ENCODE measurements around the gene JTB.
A peak's percentile ranks its signal among the peaks of the same experiment; 100 is the strongest.
"Not testable (repeated sequence)": the region's sequence is repeated elsewhere in the genome, so short reads cannot be mapped to it uniquely, and the experiment has no call there.

The JTB gene

DNA sequence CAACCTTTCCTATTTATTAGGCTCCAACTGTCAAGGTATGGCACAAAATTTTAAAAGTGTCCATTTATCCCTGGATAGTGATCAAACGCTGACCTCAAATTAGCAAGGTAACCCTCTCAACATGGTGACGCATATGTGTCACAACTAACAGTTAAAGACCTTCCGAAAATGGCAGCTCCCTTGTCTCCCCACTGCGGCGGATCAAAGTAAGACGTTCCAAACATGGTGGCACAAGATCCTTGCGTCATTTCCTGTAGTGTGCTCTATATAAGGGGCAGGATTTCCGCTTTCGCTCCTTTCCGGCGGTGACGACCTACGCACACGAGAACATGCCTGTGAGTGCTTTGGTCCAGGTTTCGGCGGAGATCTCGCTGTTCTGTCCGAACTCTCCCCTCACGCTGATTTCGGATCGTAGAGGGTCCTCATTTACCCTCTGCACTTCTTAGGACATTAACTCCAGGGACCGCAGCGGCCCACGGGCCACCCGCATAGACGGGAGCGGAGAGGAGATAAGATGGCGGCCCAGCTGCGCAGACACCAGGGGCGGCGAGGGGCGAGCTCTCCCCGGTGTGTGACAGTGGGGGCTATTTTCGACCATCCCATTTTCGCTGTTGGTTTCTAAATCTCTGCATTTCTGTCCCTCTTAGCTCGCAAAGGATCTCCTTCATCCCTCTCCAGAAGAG is 13.1 kb upstream of the JTB start, which contains the start of gene RPS27:
TSS of gene RPS27 (plus strand) at position 295 of the 683 bp plus-strand sequence. CDS start at position 330, 35 bp downstream.
- peaks cover 0 to 5% of the 10 kb centered on the region in 2 donors for H3K27me3 Mint-ChIP-seq
- peak within 1 kb of the TSS; percentile 88 to 97 for H3K4me3 Mint-ChIP-seq
- ATAC-seq (replicated peaks) = peak; percentile 89
- DNase-seq = peak; percentile 86 to 89 (median 86)
- H3K9me3 Mint-ChIP-seq = no peaks in the 10 kb centered on the region
- peaks cover 34 to 36% of the 10 kb centered on the region in 2 donors for H3K4me1 Mint-ChIP-seq (ENCODE audit: low read depth in 2 of 2)
- H3K27ac Mint-ChIP-seq = peak within 1 kb of the TSS; percentile 96 to 100
- peaks cover 54% of the 10 kb centered on the region for H3K36me3 Mint-ChIP-seq (ENCODE audit: insufficient read depth)

DNA sequence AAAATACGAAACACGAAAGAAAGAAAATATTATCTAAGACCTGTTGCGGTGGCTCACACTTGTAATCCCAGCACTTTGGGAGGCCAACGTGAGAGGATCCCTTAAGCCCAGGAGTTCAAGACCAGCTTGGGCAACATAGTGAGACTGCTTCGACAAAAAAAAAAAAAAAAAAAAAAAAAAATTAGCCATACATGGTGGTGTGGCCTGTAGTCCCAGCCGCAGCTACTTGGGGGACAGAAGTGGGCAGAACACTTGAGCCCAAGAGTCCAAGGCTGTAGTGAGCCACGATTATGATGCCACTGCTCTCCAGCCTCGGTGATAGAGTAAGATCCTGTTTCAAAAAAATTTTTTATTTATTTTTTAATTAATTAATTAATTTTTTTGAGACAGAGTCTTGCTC is 10.1 kb upstream of the JTB start:
- peaks cover 9 to 14% of the 10 kb centered on the region in 2 donors for H3K27me3 Mint-ChIP-seq
- H3K27ac Mint-ChIP-seq = no peak overlapping the region
- H3K9me3 Mint-ChIP-seq = no peaks in the 10 kb centered on the region
- H3K36me3 Mint-ChIP-seq (ENCODE audit: insufficient read depth) = peaks cover 24% of the 10 kb centered on the region
- DNase-seq (no peak), ATAC-seq (replicated peaks) (no peak)
- H3K4me1 Mint-ChIP-seq (ENCODE audit: low read depth in 2 of 2) = peaks cover 28 to 32% of the 10 kb centered on the region in 2 donors
- H3K4me3 Mint-ChIP-seq = no peak overlapping the region

DNA sequence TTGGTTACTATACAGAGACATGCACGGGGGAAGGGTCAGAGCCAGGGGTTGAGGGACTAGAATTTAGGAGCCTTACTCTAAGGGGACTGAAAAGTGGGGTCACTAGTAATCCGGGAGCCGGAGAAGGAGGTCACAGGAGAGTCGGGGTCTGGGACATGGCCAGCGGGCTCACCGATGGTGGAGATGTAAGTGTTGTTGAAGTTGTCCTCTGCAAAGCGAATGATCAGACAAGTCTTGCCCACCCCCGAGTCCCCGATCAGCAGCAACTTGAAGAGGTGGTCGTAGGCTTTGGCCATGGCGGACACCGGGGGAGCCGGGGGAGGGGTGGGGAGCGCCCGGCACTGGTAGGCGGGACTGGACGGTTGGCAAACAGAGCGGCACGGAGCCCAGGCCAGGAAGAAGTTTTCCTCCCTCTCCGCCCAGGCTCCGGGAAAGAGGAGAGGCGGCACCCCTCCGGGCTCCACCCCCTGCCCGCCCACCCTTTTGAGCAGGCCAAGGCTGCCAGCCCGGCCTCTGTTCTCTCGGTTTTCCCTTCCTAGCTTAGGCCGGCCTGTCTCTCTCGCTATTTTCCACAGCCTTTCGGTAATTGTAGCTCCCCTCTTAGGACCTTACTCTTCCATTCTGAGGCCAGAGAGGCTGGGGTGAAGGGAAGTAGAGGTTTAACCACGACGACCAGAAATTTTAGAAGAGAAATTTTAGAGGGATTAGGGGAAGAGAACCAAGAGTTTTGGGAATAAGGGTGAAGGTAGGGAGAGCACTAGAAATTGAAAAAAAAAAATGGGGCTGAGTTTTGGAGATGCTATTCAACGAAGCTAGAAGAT is 8.7 kb upstream of the JTB start, which contains the start of gene RAB13:
TSS of gene RAB13 (minus strand) at position 399 of the 821 bp plus-strand sequence. CDS start at position 296, 103 bp downstream.
- DNase-seq = no peak
- no peak for ATAC-seq (replicated peaks)
- H3K27ac Mint-ChIP-seq = peak within 1 kb of the TSS; percentile 52 to 74
- H3K9me3 Mint-ChIP-seq = no peaks in the 10 kb centered on the region
- peaks cover 9 to 14% of the 10 kb centered on the region in 2 donors for H3K27me3 Mint-ChIP-seq
- H3K36me3 Mint-ChIP-seq (ENCODE audit: insufficient read depth) = peaks cover 9% of the 10 kb centered on the region
- H3K4me1 Mint-ChIP-seq (ENCODE audit: low read depth in 2 of 2) = peaks cover 16 to 19% of the 10 kb centered on the region in 2 donors
- H3K4me3 Mint-ChIP-seq = peak within 1 kb of the TSS; percentile 23 to 44

DNA sequence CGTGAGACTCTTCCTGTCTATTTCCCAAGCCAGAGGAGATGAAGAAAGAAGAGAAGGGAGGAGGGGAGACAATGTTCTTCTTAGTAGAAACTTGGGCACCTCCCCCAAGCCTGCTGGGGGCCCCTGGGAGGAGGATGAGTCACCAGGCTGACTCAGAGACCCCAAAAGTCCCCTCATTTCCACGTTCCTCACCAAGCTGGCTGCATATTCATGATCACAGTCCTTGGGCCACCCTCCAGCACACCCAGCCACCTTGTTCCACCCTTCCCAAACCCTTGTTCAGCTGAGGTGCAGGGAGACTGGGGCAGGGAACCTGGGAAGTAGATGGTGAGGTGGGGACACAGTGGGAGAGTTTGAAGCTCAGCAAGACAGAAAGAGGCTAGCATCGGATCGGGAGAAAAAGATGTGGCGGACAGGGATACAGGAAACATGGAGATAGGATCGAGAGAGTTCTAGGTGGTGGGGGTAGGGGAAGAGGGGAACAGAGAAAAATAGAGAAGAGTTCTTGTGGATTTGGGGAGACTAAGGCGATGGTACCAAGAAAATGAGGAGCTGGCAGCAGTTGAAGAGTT is 8.0 kb upstream of the JTB start:
- Mint-ChIP-seq H3K4me3 (no peak overlapping the region), H3K27me3 (peaks cover 9 to 14% of the 10 kb centered on the region in 2 donors), H3K36me3 (ENCODE audit: insufficient read depth) (peaks cover 2% of the 10 kb centered on the region), H3K27ac (no peak overlapping the region), H3K9me3 (no peaks in the 10 kb centered on the region), H3K4me1 (ENCODE audit: low read depth in 2 of 2) (peaks cover 12 to 16% of the 10 kb centered on the region in 2 donors)
- ATAC-seq (replicated peaks) = no peak
- no peak for DNase-seq

DNA sequence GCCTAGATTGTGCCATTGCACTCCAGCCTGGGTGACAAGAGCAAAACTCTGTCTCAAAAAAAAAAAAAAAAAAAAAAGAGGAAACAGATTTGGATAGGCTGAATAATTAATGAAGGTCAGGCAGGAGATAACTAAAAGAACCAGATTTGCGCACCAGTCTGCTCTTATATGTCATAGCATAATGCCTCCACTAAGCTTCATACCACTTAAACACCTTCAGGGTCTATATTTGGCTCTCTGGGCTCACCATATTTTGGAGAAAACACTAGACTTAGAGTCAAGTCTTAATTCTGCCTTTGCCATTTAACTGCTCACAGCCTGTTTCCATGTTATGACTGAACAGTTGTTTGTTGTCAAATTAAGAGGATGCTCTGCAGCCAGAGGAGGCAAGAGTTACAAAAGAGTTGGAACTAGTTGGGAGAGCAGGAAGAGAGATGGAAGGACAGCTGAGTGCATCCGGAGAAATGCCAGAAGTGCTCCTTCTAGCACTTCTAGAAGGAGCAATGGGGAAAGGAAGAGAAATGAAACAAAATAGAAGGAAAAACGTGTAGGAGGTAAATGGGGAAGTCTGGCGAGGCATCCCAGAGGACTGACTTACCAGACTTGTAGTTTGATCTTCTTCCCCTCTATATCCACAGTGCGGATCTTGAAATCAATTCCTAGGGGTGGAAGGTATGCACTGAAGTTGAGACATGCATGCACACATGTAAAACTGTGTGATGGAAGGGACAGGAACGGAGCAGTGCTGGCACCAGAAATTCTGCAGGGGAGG is 6.8 kb upstream of the JTB start:
- DNase-seq (no peak), ATAC-seq (replicated peaks) (no peak)
- Mint-ChIP-seq H3K9me3 (no peaks in the 10 kb centered on the region), H3K27me3 (peaks cover 9 to 14% of the 10 kb centered on the region in 2 donors), H3K36me3 (ENCODE audit: insufficient read depth) (no peaks in the 10 kb centered on the region), H3K27ac (no peak overlapping the region), H3K4me1 (ENCODE audit: low read depth in 2 of 2) (peaks cover 6 to 8% of the 10 kb centered on the region in 2 donors), H3K4me3 (no peak overlapping the region)

DNA sequence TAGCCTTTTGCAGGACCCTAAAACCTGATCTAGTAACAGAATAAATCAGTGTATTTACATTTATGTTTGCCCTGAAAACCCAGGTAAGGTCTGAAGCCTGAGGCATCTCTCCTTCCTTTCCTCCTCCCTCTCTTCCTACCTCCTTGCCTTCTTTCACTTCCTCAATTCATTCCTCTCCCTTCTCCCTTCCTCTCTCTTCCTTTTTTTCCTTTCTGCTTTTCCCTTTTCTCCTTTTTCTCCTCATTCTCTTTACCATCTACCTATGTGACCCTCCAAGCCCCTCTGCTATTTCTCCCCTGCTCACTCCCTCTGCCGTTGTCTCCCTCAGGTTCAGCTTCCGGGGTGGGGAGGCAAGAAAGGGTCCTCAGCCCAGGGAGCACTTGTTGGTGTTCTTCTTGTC is 4.3 kb upstream of the JTB start:
- H3K36me3 Mint-ChIP-seq (ENCODE audit: insufficient read depth); H3K9me3 Mint-ChIP-seq; DNase-seq; H3K4me3 Mint-ChIP-seq; H3K27ac Mint-ChIP-seq; ATAC-seq (replicated peaks): not testable (repeated sequence)
- peaks cover 9 to 14% of the 10 kb centered on the region in 2 donors for H3K27me3 Mint-ChIP-seq
- H3K4me1 Mint-ChIP-seq (ENCODE audit: low read depth in 2 of 2) = peaks cover 8 to 19% of the 10 kb centered on the region in 2 donors

DNA sequence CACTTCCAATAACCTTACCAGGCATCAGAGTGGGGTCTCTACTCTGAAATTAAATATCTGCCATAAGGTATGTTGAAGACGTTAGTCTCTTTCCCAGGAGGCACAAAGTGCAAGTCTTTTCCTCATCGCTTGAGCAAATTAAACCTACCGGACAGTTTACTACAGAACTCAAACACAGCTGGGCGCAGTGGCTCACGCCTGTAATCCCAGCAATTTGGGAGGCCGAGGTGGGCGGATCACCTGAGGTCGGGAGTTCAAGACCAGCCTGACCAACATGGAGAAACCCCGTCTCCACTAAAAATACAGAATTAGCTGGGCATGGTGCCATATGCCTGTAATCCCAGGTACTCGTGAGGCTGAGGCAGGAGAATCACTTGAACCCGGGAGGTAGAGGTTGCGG is 1.6 kb upstream of the JTB start:
- Mint-ChIP-seq H3K4me1 (ENCODE audit: low read depth in 2 of 2) (peaks cover 23 to 30% of the 10 kb centered on the region in 2 donors), H3K27ac (peak overlapping the region; percentile 17 to 89), H3K36me3 (ENCODE audit: insufficient read depth) (peaks cover 30% of the 10 kb centered on the region), H3K4me3 (peak overlapping the region; percentile 93 to 95)
- H3K27me3 Mint-ChIP-seq; DNase-seq; H3K9me3 Mint-ChIP-seq; ATAC-seq (replicated peaks): not testable (repeated sequence)

DNA sequence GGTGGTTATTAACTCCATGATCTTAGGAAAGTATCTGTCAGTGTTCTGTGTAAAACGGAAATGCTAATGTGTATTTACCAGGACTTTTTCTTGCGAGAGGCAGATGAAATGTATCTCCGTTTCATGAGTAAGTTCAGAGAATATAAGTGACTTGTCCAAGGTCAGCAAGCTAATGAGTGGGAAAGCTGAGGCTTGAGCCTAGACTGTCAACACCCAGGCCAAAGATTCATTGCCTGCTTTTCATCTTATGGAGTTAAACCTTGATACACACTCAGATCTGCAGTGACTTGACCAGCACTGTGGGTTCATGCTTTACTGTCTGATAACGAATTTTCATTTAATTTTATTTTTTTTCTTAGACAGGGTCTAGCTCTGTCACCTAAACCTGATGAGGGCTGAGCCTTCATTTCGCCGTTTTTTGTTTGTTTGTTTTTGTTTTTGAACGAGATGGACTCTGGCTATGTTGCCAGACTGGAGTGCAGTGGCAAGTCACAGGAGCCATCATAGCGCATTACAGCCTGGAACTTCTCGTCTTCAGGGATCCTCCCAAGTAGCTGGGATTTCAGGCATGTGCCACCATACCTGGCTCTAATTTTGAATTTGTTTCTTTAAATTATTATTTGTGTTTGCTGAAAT is 918 bp upstream of the JTB start:
- Mint-ChIP-seq H3K4me3 (peak overlapping the region; percentile 93 to 95), H3K4me1 (ENCODE audit: low read depth in 2 of 2) (peaks cover 23 to 30% of the 10 kb centered on the region in 2 donors), H3K27ac (peak overlapping the region; percentile 89 to 94), H3K27me3 (no peaks in the 10 kb centered on the region), H3K36me3 (ENCODE audit: insufficient read depth) (peaks cover 35% of the 10 kb centered on the region), H3K9me3 (no peaks in the 10 kb centered on the region)
- ATAC-seq (replicated peaks) (no peak), DNase-seq (no peak)

DNA sequence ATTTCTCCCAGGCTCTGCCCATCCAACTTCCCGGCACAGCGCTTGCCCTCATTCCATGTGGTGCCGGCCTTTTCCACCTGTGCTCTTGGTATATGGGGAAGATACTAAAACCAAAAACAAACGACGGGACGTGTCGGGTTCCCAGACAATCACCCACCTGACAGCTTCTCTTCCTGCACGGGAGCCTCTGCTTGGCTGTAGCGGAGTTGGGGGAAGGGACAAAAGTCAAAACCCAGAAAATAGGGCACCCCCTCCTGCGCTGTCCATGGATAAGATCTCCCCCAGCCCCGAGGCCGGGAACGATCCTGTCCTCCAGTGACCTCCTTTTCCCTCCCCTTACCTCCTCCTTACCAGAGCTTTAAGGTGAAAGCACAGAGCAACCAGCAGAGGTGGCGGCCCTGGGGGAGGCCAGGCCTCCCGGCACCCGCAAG is 640 bp downstream of the JTB start:
- Mint-ChIP-seq H3K36me3 (ENCODE audit: insufficient read depth) (peaks cover 35% of the 10 kb centered on the region), H3K27ac (peak overlapping the region; percentile 89 to 94), H3K4me3 (peak overlapping the region; percentile 93 to 95), H3K9me3 (no peaks in the 10 kb centered on the region), H3K4me1 (ENCODE audit: low read depth in 2 of 2) (peaks cover 23 to 34% of the 10 kb centered on the region in 2 donors), H3K27me3 (no peaks in the 10 kb centered on the region)
- DNase-seq (no peak), ATAC-seq (replicated peaks) (no peak)

DNA sequence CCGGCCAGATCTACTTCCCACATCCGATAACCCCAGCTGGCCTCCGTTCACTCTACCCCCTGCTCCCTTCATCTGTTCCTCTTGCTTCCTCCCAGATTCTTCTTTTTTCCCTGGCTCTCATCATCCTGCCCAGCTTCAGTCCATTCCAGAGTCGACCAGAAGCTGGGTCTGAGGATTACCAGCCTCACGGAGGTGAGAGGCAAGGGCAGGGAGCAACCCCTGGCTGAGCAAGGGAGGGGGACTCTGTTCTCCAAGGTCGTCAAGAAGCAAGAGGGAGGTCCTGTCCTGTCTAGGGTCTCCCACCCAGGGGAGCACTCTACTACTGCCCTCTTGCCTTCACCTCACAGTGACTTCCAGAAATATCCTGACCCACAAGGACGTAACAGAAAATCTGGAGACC is 3.9 kb downstream of the JTB start:
- Mint-ChIP-seq H3K4me1 (ENCODE audit: low read depth in 2 of 2) (peaks cover 25 to 28% of the 10 kb centered on the region in 2 donors), H3K36me3 (ENCODE audit: insufficient read depth) (peaks cover 35% of the 10 kb centered on the region), H3K4me3 (no peak overlapping the region), H3K9me3 (no peaks in the 10 kb centered on the region), H3K27ac (no peak overlapping the region), H3K27me3 (no peaks in the 10 kb centered on the region)
- no peak for ATAC-seq (replicated peaks)
- no peak for DNase-seq

DNA sequence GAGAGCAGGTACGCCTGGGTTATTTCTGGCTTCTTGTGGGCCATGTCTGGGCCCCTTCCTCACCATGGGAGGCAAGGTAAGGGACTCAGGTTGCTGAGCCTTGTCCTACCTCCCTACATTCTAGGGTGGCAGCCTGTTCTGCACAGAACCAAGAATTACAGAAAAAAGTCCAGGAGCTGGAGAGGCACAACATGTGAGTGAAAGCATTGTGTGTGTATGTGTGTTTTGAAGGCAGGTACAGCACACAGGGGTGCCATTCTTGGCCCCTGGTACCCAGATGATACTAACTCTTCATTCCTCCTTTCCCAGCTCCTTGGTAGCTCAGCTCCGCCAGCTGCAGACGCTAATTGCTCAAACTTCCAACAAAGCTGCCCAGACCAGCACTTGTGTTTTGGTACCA is 4.4 kb downstream of the JTB start:
- Mint-ChIP-seq H3K4me1 (ENCODE audit: low read depth in 2 of 2) (peaks cover 24% of the 10 kb centered on the region in 2 donors), H3K27me3 (no peaks in the 10 kb centered on the region), H3K27ac (peak overlapping the region in 1 of 2 donors; percentile 46), H3K4me3 (no peak overlapping the region), H3K9me3 (no peaks in the 10 kb centered on the region), H3K36me3 (ENCODE audit: insufficient read depth) (peaks cover 35% of the 10 kb centered on the region)
- ATAC-seq (replicated peaks) (no peak), DNase-seq (no peak)

DNA sequence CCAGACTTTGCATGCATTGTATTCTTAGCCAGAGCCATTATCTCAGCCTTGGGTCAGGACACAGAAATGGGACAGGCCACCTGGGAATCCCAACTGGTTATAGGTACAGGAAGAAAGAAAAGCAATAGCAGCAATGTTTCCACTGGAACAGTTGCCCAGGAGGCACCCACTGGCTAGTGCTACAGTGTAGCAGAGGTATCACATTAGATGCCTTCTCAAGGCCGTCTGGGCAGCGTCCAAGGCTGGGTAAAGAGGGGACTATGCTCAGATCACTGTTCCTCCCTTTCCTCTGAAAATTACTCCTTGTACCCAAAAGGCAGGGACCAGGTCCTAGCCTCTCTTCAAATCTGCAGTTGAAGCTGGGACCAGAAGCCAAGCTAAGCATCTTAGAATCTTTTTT is 7.1 kb downstream of the JTB start:
- H3K4me1 Mint-ChIP-seq (ENCODE audit: low read depth in 2 of 2) = peaks cover 24 to 25% of the 10 kb centered on the region in 2 donors
- H3K9me3 Mint-ChIP-seq = no peaks in the 10 kb centered on the region
- no peaks in the 10 kb centered on the region for H3K27me3 Mint-ChIP-seq
- ATAC-seq (replicated peaks) (no peak), DNase-seq (no peak)
- peaks cover 25% of the 10 kb centered on the region for H3K36me3 Mint-ChIP-seq (ENCODE audit: insufficient read depth)
- H3K27ac Mint-ChIP-seq = no peak overlapping the region
- H3K4me3 Mint-ChIP-seq = no peak overlapping the region
